IPS-15b (cell line): Measurements from ENCODE around the gene PLEKHG2.

Experiments
- H3K27me3 ChIP-seq: one replicate; pipeline ENCODE4 v1.6.1; 2013; ENCODE audit warnings: low read length; ENCODE audit not compliant: control insufficient read depth, insufficient read depth
- H3K36me3 ChIP-seq: one replicate; pipeline ENCODE4 v1.6.1; 2013; ENCODE audit warnings: low read length; ENCODE audit not compliant: control insufficient read depth, insufficient read depth
- H3K4me1 ChIP-seq: one replicate; pipeline ENCODE4 v1.6.1; 2013; ENCODE audit warnings: mild to moderate bottlenecking, low read length; ENCODE audit not compliant: control insufficient read depth, insufficient read depth
- H3K4me3 ChIP-seq: one replicate; pipeline ENCODE4 v1.5.1; 2013; ENCODE audit warnings: low read depth, low read length
- H3K9ac ChIP-seq: one replicate; pipeline ENCODE4 v1.6.1; 2013; ENCODE audit warnings: low read depth, mild to moderate bottlenecking, low read length
- H3K9me3 ChIP-seq: one replicate; pipeline ENCODE4 v1.6.1; 2013; ENCODE audit warnings: mild to moderate bottlenecking, low read length; ENCODE audit not compliant: control insufficient read depth, insufficient read depth

The PLEKHG2 gene

GRCh38 chr19:39434123-39435076, 21.9 kb downstream of the PLEKHG2 start:
- H3K36me3 ChIP-seq: peaks cover 23% of the 10 kb centered on the region
- peak overlapping the region; percentile 99 for H3K4me3 ChIP-seq
- peaks cover 11% of the 10 kb centered on the region for H3K4me1 ChIP-seq

GRCh38 chr19:39435499-39436349, 23.3 kb downstream of the PLEKHG2 start, which contains the start of gene RPS16:
TSS of gene RPS16 (minus strand) at chr19:39435949. CDS start at chr19:39435895, 54 bp downstream.
- Histone ChIP-seq H3K4me3 (peak within 1 kb of the TSS; percentile 99), H3K27me3 (no peaks in the 10 kb centered on the region), H3K36me3 (peaks cover 23% of the 10 kb centered on the region), H3K9ac (peak within 1 kb of the TSS; percentile 99), H3K9me3 (no peaks in the 10 kb centered on the region), H3K4me1 (peaks cover 10% of the 10 kb centered on the region)

More at GRCh38 chr19:39434123-39435076, 21.9 kb downstream of the PLEKHG2 start:
- H3K27me3 ChIP-seq: no peaks in the 10 kb centered on the region
- no peaks in the 10 kb centered on the region for H3K9me3 ChIP-seq
- no peak overlapping the region for H3K9ac ChIP-seq

- Histone ChIP-seq H3K27me3 (no peaks in the 10 kb centered on the region), H3K36me3 (peaks cover 23% of the 10 kb centered on the region), H3K4me1 (peaks cover 6% of the 10 kb centered on the region), H3K4me3 (peak overlapping the region; percentile 99), H3K9ac (peak overlapping the region; percentile 84), H3K9me3 (no peaks in the 10 kb centered on the region)
These were observed 23.9 kb downstream of the PLEKHG2 start for GRCh38 chr19:39436350-39436716.

- no peaks in the 10 kb centered on the region for H3K27me3 ChIP-seq
- peaks cover 14% of the 10 kb centered on the region for H3K36me3 ChIP-seq
- no peak overlapping the region for H3K9ac ChIP-seq
- peaks cover 6% of the 10 kb centered on the region for H3K4me1 ChIP-seq
- H3K9me3 ChIP-seq: no peaks in the 10 kb centered on the region
- no peak overlapping the region for H3K4me3 ChIP-seq
These were observed 25.9 kb downstream of the PLEKHG2 start for GRCh38 chr19:39438270-39438934.

GRCh38 chr19:39444598-39445195, 32.2 kb downstream of the PLEKHG2 start:
- Histone ChIP-seq H3K36me3 (peaks cover 8% of the 10 kb centered on the region), H3K4me3 (peak overlapping the region; percentile 88), H3K9ac (peak overlapping the region; percentile 87), H3K27me3 (no peaks in the 10 kb centered on the region), H3K4me1 (no peaks in the 10 kb centered on the region), H3K9me3 (no peaks in the 10 kb centered on the region)

GRCh38 chr19:39445196-39446111, 33.0 kb downstream of the PLEKHG2 start, which contains the start of gene SUPT5H:
TSS of gene SUPT5H (plus strand) at chr19:39445582. CDS start at chr19:39445891, 309 bp downstream.
- Histone ChIP-seq H3K27me3 (no peaks in the 10 kb centered on the region), H3K4me1 (no peaks in the 10 kb centered on the region), H3K9me3 (no peaks in the 10 kb centered on the region), H3K36me3 (peaks cover 8% of the 10 kb centered on the region), H3K4me3 (peak within 1 kb of the TSS; percentile 88), H3K9ac (peak within 1 kb of the TSS; percentile 98)

- Histone ChIP-seq H3K4me3 (peak overlapping the region; percentile 88), H3K9me3 (no peaks in the 10 kb centered on the region), H3K4me1 (no peaks in the 10 kb centered on the region), H3K27me3 (no peaks in the 10 kb centered on the region), H3K9ac (peak overlapping the region; percentile 98), H3K36me3 (peaks cover 8% of the 10 kb centered on the region)
These were observed 34.1 kb downstream of the PLEKHG2 start for GRCh38 chr19:39446365-39447084.

- Histone ChIP-seq H3K4me1 (no peaks in the 10 kb centered on the region), H3K9ac (no peak overlapping the region), H3K36me3 (peaks cover 16% of the 10 kb centered on the region), H3K4me3 (no peak overlapping the region), H3K27me3 (no peaks in the 10 kb centered on the region), H3K9me3 (no peaks in the 10 kb centered on the region)
These were observed 35.8 kb downstream of the PLEKHG2 start for GRCh38 chr19:39448271-39448670.

- Histone ChIP-seq H3K4me3 (no peak overlapping the region), H3K9me3 (no peaks in the 10 kb centered on the region), H3K36me3 (peaks cover 22% of the 10 kb centered on the region), H3K4me1 (no peaks in the 10 kb centered on the region), H3K27me3 (no peaks in the 10 kb centered on the region), H3K9ac (no peak overlapping the region)
These were observed 36.8 kb downstream of the PLEKHG2 start for GRCh38 chr19:39449116-39449797.
